HG03175 (cell line): ENCODE measurements around the gene LTF.
A peak's percentile ranks its signal among the peaks of the same experiment; 100 is the strongest.
"Not testable (repeated sequence)": the region's sequence is repeated elsewhere in the genome, so short reads cannot be mapped to it uniquely, and the experiment has no call there.

Source experiments
- ATAC-seq: cut with Tn5 transposase; IDR thresholded peaks from one replicate; pipeline ENCODE4 v1.9.1; 2021; ENCODE audit warnings: mild to moderate bottlenecking, moderate library complexity; ENCODE audit not compliant: unreplicated experiment

The LTF gene

GRCh38 chr3:46447228-46447985 lies 17.3 kb downstream of the LTF start:
- no peak for ATAC-seq

- no peak for ATAC-seq
Measured at GRCh38 chr3:46442576-46443530, 21.9 kb downstream of the LTF start.

- peak; percentile 84 for ATAC-seq
Measured at GRCh38 chr3:46440531-46441294, 24.0 kb downstream of the LTF start.

- ATAC-seq, result no peak
Measured at GRCh38 chr3:46438831-46439230, 25.9 kb downstream of the LTF start.

- ATAC-seq, result no peak
Measured at GRCh38 chr3:46435081-46435726, 29.5 kb downstream of the LTF start.

GRCh38 chr3:46433841-46434240 lies 30.9 kb downstream of the LTF start:
- no peak for ATAC-seq

- not testable (repeated sequence) for ATAC-seq
Measured at GRCh38 chr3:46433118-46433517, 31.6 kb downstream of the LTF start.

- not testable (repeated sequence) for ATAC-seq
Measured at GRCh38 chr3:46431905-46432304, 32.8 kb downstream of the LTF start.

GRCh38 chr3:46430879-46431278 lies 33.8 kb downstream of the LTF start:
- not testable (repeated sequence) for ATAC-seq

- ATAC-seq, result no peak
Measured at GRCh38 chr3:46429671-46430070, 35.0 kb downstream of the LTF start.

- no peak for ATAC-seq
Measured at GRCh38 chr3:46429250-46429649, 35.5 kb downstream of the LTF start.

GRCh38 chr3:46427916-46428833 lies 36.5 kb downstream of the LTF start:
- ATAC-seq, result no peak

GRCh38 chr3:46427404-46427803 lies 37.3 kb downstream of the LTF start:
- ATAC-seq, result not testable (repeated sequence)

- ATAC-seq, result not testable (repeated sequence)
Measured at GRCh38 chr3:46426476-46426875, 38.2 kb downstream of the LTF start.

GRCh38 chr3:46423588-46423987 lies 41.1 kb downstream of the LTF start:
- ATAC-seq, result no peak

- no peak for ATAC-seq
Measured at GRCh38 chr3:46422617-46423016, 42.1 kb downstream of the LTF start.

GRCh38 chr3:46420931-46421330 lies 43.8 kb downstream of the LTF start:
- ATAC-seq, result no peak

- ATAC-seq, result no peak
Measured at GRCh38 chr3:46419816-46420215, 44.9 kb downstream of the LTF start.

GRCh38 chr3:46417841-46418611 lies 46.7 kb downstream of the LTF start:
- ATAC-seq, result no peak
